ENCODE measurements around the gene MYOD1. TPM values are rescaled to one million over a fixed set of nuclear protein-coding genes. Genes with fewer than 3 reads are reported as not detected.

The MYOD1 gene
- total RNA-seq, 1 experiment from 2014 or later: not detected

DNA sequence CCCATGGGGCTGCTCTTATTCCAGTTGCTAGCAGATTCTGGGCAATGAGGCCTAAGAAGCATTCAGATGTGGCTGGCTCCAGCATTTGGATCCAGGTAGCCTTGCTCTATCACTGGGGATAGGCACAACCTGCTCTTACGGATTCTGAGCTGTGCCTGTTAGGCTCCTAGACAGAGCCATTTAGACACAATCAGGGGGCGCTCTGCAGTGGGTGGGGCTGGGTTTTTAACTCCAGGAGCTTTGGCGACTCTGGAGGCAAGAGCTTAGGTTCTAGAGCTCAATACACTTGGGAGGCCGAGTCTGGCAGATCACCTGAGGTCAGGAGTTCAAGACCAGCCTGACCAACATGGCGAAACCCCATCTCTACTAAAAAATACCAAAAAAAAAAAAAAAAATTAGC, 47.2 kb downstream of the MYOD1 start:
- peak; percentile 27 for DNase-seq (ENCODE audit: low spot score)
- H3K27me3 ChIP-seq (replicated peaks; ENCODE audit: insufficient read depth, low read depth, low read length, poor library complexity): no peaks in the 10 kb centered on the region
- H3K27ac ChIP-seq (ENCODE audit: low read depth, low read length, poor library complexity, severe bottlenecking): no peak overlapping the region
- intact Hi-C loops (cut with micrococcal nuclease; ENCODE audit: unreplicated experiment): loop anchor here (5.0 kb wide), 1 partner anchor 76 kb away; no protein-coding TSS in a partner anchor
- no peak overlapping the region for H3K4me3 ChIP-seq (ENCODE audit: low read depth, low read length, poor library complexity, severe bottlenecking)
- peak; percentile 49 for TF ChIP-seq CTCF (conservative IDR thresholded peaks at IDR 0.05; ENCODE audit: low read depth, low read length)
- no peak for TF ChIP-seq EZH2 (IDR thresholded peaks at IDR 0.05; ENCODE audit: borderline replicate concordance, low read depth, low read length, poor library complexity, severe bottlenecking)
- H3K36me3 ChIP-seq (ENCODE audit: insufficient read depth, low read length, poor library complexity, severe bottlenecking): no peaks in the 10 kb centered on the region
- ChIA-PET CTCF (interaction anchor here (0.6 to 1.1 kb wide), 3 partner anchors 204 to 210 kb away, joined by 3 to 7 read pairs (median 4); no protein-coding TSS in a partner anchor), POLR2A (ENCODE audit: low non-redundant PET) (interaction anchor here (0.6 kb wide), 1 partner anchor 935 kb away, joined by 5 read pairs; no protein-coding TSS in a partner anchor)
- no TSS peak for BruUV-seq (replicated peaks)
- no peaks in the 10 kb centered on the region for H3K4me1 ChIP-seq (ENCODE audit: insufficient read depth, low read length, poor library complexity, severe bottlenecking)
- no peaks in the 10 kb centered on the region for H3K9me3 ChIP-seq (ENCODE audit: low read depth, low read length, poor library complexity, severe bottlenecking)

GRCh38 chr11:17767301-17767885, 48.0 kb downstream of the MYOD1 start:
- POLR2A ChIA-PET (ENCODE audit: low non-redundant PET): no interaction called here
- no peak overlapping the region for H3K4me3 ChIP-seq (ENCODE audit: low read depth, low read length, poor library complexity, severe bottlenecking)
- no peaks in the 10 kb centered on the region for H3K36me3 ChIP-seq (ENCODE audit: insufficient read depth, low read length, poor library complexity, severe bottlenecking)
- H3K4me1 ChIP-seq (ENCODE audit: insufficient read depth, low read length, poor library complexity, severe bottlenecking): no peaks in the 10 kb centered on the region
- DNase-seq (ENCODE audit: low spot score): peak; percentile 53
- H3K27me3 ChIP-seq (replicated peaks; ENCODE audit: insufficient read depth, low read depth, low read length, poor library complexity): no peaks in the 10 kb centered on the region
- no TSS peak for BruUV-seq (replicated peaks)
- intact Hi-C loops (cut with micrococcal nuclease; ENCODE audit: unreplicated experiment): loop anchor here (5.0 kb wide), 1 partner anchor 75 kb away; no protein-coding TSS in a partner anchor
- H3K27ac ChIP-seq (ENCODE audit: low read depth, low read length, poor library complexity, severe bottlenecking): no peak overlapping the region
- CTCF ChIA-PET: interaction anchor here (1.0 to 1.1 kb wide), 2 partner anchors 206 to 210 kb away, joined by 4 to 7 read pairs; no protein-coding TSS in a partner anchor
- no peaks in the 10 kb centered on the region for H3K9me3 ChIP-seq (ENCODE audit: low read depth, low read length, poor library complexity, severe bottlenecking)
- TF ChIP-seq CTCF (conservative IDR thresholded peaks at IDR 0.05; ENCODE audit: low read depth, low read length): no peak
- TF ChIP-seq EZH2 (IDR thresholded peaks at IDR 0.05; ENCODE audit: borderline replicate concordance, low read depth, low read length, poor library complexity, severe bottlenecking): no peak

DNA sequence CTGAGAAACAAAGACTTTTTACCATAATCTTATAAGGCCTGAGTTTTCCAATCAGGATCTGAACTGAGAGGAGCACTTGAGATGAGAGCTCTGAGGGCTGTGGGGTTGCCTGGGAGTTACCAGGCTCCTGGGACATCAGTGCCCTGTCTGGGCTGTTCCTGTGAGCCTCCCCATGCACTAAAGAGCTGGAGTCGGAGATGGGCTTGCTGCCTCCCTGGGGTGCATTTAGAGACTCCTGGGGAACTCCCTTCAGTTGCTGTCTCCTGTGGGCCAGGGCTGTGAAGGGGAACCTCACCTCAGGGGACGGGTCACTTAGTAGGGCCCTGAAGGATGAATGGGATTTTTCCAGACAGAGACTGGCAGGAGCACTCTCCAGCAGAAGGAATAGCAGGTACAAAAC, 48.5 kb downstream of the MYOD1 start:
- no TSS peak for BruUV-seq (replicated peaks)
- no peaks in the 10 kb centered on the region for H3K36me3 ChIP-seq (ENCODE audit: insufficient read depth, low read length, poor library complexity, severe bottlenecking)
- DNase-seq (ENCODE audit: low spot score): no peak
- no peak for TF ChIP-seq EZH2 (IDR thresholded peaks at IDR 0.05; ENCODE audit: borderline replicate concordance, low read depth, low read length, poor library complexity, severe bottlenecking)
- no peak for TF ChIP-seq CTCF (conservative IDR thresholded peaks at IDR 0.05; ENCODE audit: low read depth, low read length)
- no peaks in the 10 kb centered on the region for H3K4me1 ChIP-seq (ENCODE audit: insufficient read depth, low read length, poor library complexity, severe bottlenecking)
- intact Hi-C loops (cut with micrococcal nuclease; ENCODE audit: unreplicated experiment): loop anchor here (5.0 kb wide), 1 partner anchor 74 kb away; no protein-coding TSS in a partner anchor
- ChIA-PET CTCF (no interaction called here), POLR2A (ENCODE audit: low non-redundant PET) (no interaction called here)
- H3K27ac ChIP-seq (ENCODE audit: low read depth, low read length, poor library complexity, severe bottlenecking): no peak overlapping the region
- no peaks in the 10 kb centered on the region for H3K27me3 ChIP-seq (replicated peaks; ENCODE audit: insufficient read depth, low read depth, low read length, poor library complexity)
- H3K4me3 ChIP-seq (ENCODE audit: low read depth, low read length, poor library complexity, severe bottlenecking): no peak overlapping the region
- no peaks in the 10 kb centered on the region for H3K9me3 ChIP-seq (ENCODE audit: low read depth, low read length, poor library complexity, severe bottlenecking)
